HepG2 (cell line): ENCODE data around the gene TMTC2. TPM values are rescaled to one million over a fixed set of nuclear protein-coding genes. Genes with fewer than 3 reads are reported as not detected.

ENCODE experiments used
- ATAC-seq: fragments of 200-7000 bp; cut with Tn5 transposase; 3 replicates; pipeline ENCODE4 v1.9.1; 2020; ENCODE audit warnings: mild to moderate bottlenecking, moderate library complexity
- BruUV-seq: library from RNA; stranded (reverse); fragments of 400-500 nt; replicated peaks from 2 replicates; lab custom pipeline; 2021; lab: Mats Ljungman, UMichigan
- CTCF ChIA-PET: fragments of 300-600 bp; formaldehyde crosslinking; extraction: SDS; loops from one replicate; lab custom pipeline; 2021; ENCODE audit warnings: low total read pairs, inconsistent platforms, low intra/inter-chr PET ratio; lab: Yijun Ruan, JAX
- POLR2A ChIA-PET: fragments of 350-600 bp; sonication (Branson Sonifier 250); formaldehyde crosslinking; loops from one replicate; lab custom pipeline; 2020; ENCODE audit warnings: antibody characterized with exemption, inconsistent platforms; lab: Yijun Ruan, JAX
- DNase-seq: peaks from one replicate; pipeline ENCODE4 v3.0.0-alpha.2; 2015; ENCODE audit warnings: low spot score
- FAIRE-seq: peaks from 3 replicates; lab custom pipeline; 2011; peaks lifted over from hg19 to GRCh38; lab: Jason Lieb, UNC
- H2AFZ ChIP-seq: one replicate; pipeline ENCODE4 v1.6.1; 2011; ENCODE audit warnings: low read length, inconsistent platforms
- H3K27ac ChIP-seq: fragments of 300-600 bp; 3 replicates; pipeline ENCODE4 v1.8.0; 2011; ENCODE audit warnings: mixed run types, mild to moderate bottlenecking, mixed read lengths, low read length, inconsistent platforms; ENCODE audit not compliant: insufficient read depth; ENCODE audit errors: extremely low read length
- H3K27me3 ChIP-seq, 2 experiments: fragments of 200-600 bp in 1 of 2; 2 replicates in 1 of 2; 3 replicates in 1 of 2; pipeline versions ENCODE4 v1.6.0 to v1.8.0; 2011; ENCODE audit warnings: low read length in 2 of 2, mild to moderate bottlenecking in 2 of 2, moderate library complexity in 2 of 2, inconsistent platforms in 1 of 2; ENCODE audit not compliant: insufficient read depth in 2 of 2, control insufficient read depth in 1 of 2
- H3K36me3 ChIP-seq, 2 experiments: fragments of 200-600 bp in 1 of 2; replicated peaks in 1 of 2; 2 replicates in 1 of 2; 3 replicates in 1 of 2; pipeline versions ENCODE4 v1.5.1 to v1.8.0; 2011; ENCODE audit warnings: low read length in 2 of 2, inconsistent platforms in 1 of 2; ENCODE audit not compliant: insufficient read depth in 2 of 2, control insufficient read depth in 1 of 2
- H3K4me1 ChIP-seq: 2 replicates; pipeline ENCODE4 v1.5.1; 2012; ENCODE audit warnings: low read length, inconsistent platforms; ENCODE audit not compliant: insufficient read depth
- H3K4me2 ChIP-seq: 2 replicates; pipeline ENCODE4 v1.6.0; 2011; ENCODE audit warnings: low read depth, low read length, inconsistent platforms
- H3K4me3 ChIP-seq, 3 experiments: fragments of 200-600 bp in 1 of 3; sonication (generic), shearing (Covaris generic) in 1 of 3; replicated peaks in 1 of 3; 2 replicates each; pipeline ENCODE4 v1.5.1; 2011 to 2016; ENCODE audit warnings: low read length in 3 of 3, inconsistent platforms in 2 of 3, low read depth in 2 of 3, mild to moderate bottlenecking in 2 of 3, control low read depth in 1 of 3, mixed read lengths in 1 of 3; ENCODE audit not compliant: insufficient read depth in 1 of 3
- H3K79me2 ChIP-seq: one replicate; pipeline ENCODE4 v1.6.1; 2011; ENCODE audit warnings: low read length, inconsistent platforms; ENCODE audit not compliant: insufficient read depth
- H3K9ac ChIP-seq: 2 replicates; pipeline ENCODE4 v1.6.0; 2011; ENCODE audit warnings: mild to moderate bottlenecking, low read depth, low read length, inconsistent platforms; ENCODE audit not compliant: insufficient read depth
- H3K9me3 ChIP-seq: 2 replicates; pipeline ENCODE4 v1.5.1; 2012; ENCODE audit warnings: mild to moderate bottlenecking, low read length
- H4K20me1 ChIP-seq: 2 replicates; pipeline ENCODE4 v1.6.0; 2011; ENCODE audit warnings: inconsistent platforms, mild to moderate bottlenecking, low read length, moderate library complexity; ENCODE audit not compliant: insufficient read depth
- GPBP1L1 ChIP-seq: sonication (generic); formaldehyde crosslinking; IDR thresholded peaks from 2 replicates; pipeline ENCODE4 v1.5.0; 2020; ENCODE audit warnings: mild to moderate bottlenecking, missing genetic modification reagents
- KIAA2018 ChIP-seq: sonication (generic); formaldehyde crosslinking; IDR thresholded peaks from 2 replicates; pipeline ENCODE4 v1.5.0; 2020; ENCODE audit warnings: mild to moderate bottlenecking, missing genetic modification reagents, borderline replicate concordance
- NFRKB ChIP-seq: fragments of 450-650 bp; IDR thresholded peaks from 2 replicates; pipeline ENCODE4 v1.6.1; 2017
- REST ChIP-seq, 2 experiments: IDR thresholded peaks; 2 replicates each; pipeline ENCODE4 v1.6.1; 2011 to 2012; ENCODE audit warnings: low read length in 2 of 2, borderline replicate concordance in 1 of 2, low read depth in 1 of 2, mild to moderate bottlenecking in 1 of 2, moderate library complexity in 1 of 2
- WIZ ChIP-seq: sonication (generic); formaldehyde crosslinking; IDR thresholded peaks from 2 replicates; pipeline ENCODE4 v1.5.1; 2020; ENCODE audit warnings: mild to moderate bottlenecking, missing genetic modification reagents
- ZNF10 ChIP-seq: sonication (generic); formaldehyde crosslinking; IDR thresholded peaks from 2 replicates; pipeline ENCODE4 v1.4.0; 2020; ENCODE audit warnings: mild to moderate bottlenecking, low read depth, missing genetic modification reagents, borderline replicate concordance
- in situ Hi-C: cut with HindIII; loops from 2 replicates; pipeline ENCODE4 v1.10.0; 2017; ENCODE audit warnings: low pct_unique_long_range_greater_than_20kb; ENCODE audit not compliant: extremely low pct_ligation_motif_present
- intact Hi-C: fragments of 100-400 bp; cut with micrococcal nuclease; formaldehyde crosslinking; loops from one replicate; pipeline ENCODE4 v1.10.0; 2022; ENCODE audit not compliant: unreplicated experiment
- polyA plus RNA-seq, 8 experiments: library from polyadenylated mRNA; depleted of rRNA in 3 of 8; stranded (reverse) in 7 of 8; unstranded in 1 of 8; fragments of >200 nt; fragmentation: Illumina TruSeq in 4 of 8; extraction: Trizol in 4 of 8; gene quantifications; 2 replicates each; pipeline versions ENCODE4 v1.2.1 to v1.2.3, GENCODE V29; 2011 to 2016; ENCODE audit warnings: low read depth in 4 of 8, missing spikeins in 1 of 8, mixed read lengths in 1 of 8; ENCODE audit not compliant: insufficient read depth in 1 of 8
- total RNA-seq, 5 experiments: library from RNA; depleted of rRNA; stranded (reverse); fragments of >200 nt; fragmentation: Illumina TruSeq; extraction: Trizol; gene quantifications; 2 replicates each; pipeline ENCODE4 v1.2.3, GENCODE V29; 2016; ENCODE audit warnings: low read depth in 1 of 5

The TMTC2 gene
- total and polyA plus RNA-seq, 2 of the 13 experiments (the other 11 are each of a cell fraction or from before 2014, with no cell fraction given), result 0.55 to 0.63 TPM

- no peak for TF ChIP-seq KIAA2018
- no peak for TF ChIP-seq WIZ (CRISPR knock-in tag)
- no peak for TF ChIP-seq GPBP1L1 (CRISPR knock-in tag)
- TF ChIP-seq, all 625 proteins: peak for 0
Measured at GRCh38 chr12:82833481-82833880, 146.8 kb downstream of the TMTC2 start (continued).

GRCh38 chr12:82835217-82835616 lies 148.5 kb downstream of the TMTC2 start:
- Histone ChIP-seq H3K27ac (no peak overlapping the region), H3K4me2 (no peak overlapping the region)

More at GRCh38 chr12:82835217-82835616, 148.5 kb downstream of the TMTC2 start:
- no peaks in the 10 kb centered on the region for H3K9me3 ChIP-seq
- no TSS peak for BruUV-seq
- no peak overlapping the region for H2AFZ ChIP-seq
- H3K4me1 ChIP-seq, result no peaks in the 10 kb centered on the region
- H3K36me3 ChIP-seq, result no peaks in the 10 kb centered on the region
- H4K20me1 ChIP-seq, result no peaks in the 10 kb centered on the region
- CTCF ChIA-PET, result no interaction called here
- ATAC-seq (no peak), DNase-seq (no peak), FAIRE-seq (no peak)
- H3K9ac ChIP-seq, result no peak overlapping the region
- TF ChIP-seq ZNF10 (CRISPR knock-in tag) (no peak), REST (IDR thresholded peaks at IDR 0.05; ENCODE audit: borderline replicate concordance in 1 of 2, low read depth in 1 of 2, low read length in 2 of 2) (no peak), NFRKB (no peak)
- intact Hi-C loops, result no loop called here
- H3K4me3 ChIP-seq, result no peak overlapping the region
- H3K27me3 ChIP-seq, result no peaks in the 10 kb centered on the region
- in situ Hi-C loops, result no loop called here
- H3K79me2 ChIP-seq, result no peaks in the 10 kb centered on the region
- POLR2A ChIA-PET, result no interaction called here
